Measurements from ENCODE around the gene RFK.

Gene RFK

GRCh38 chr9:76412638-76413037 lies 18.4 kb upstream of the RFK start:
- no peak for DNase-seq (ENCODE audit: low read depth in 3 of 3)

DNA sequence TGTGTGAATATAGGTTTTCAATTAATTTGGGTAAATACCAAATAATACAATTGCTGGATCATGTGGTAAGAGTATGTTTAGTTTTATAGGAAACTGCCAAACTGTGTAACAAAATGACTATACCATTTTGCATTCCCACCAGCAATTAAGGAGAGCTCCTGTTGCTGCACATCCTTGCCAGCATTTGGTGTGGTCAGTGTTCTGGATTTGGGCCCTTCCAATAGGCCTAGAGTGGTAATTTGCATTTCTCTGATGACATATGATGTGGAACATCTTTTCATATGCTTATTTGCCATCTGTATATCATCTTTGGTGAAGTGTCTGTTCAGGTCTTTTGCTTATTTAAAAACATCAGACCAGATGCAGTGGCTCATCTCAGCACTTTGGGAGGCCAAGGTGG lies 11.6 kb upstream of the RFK start:
- DNase-seq (ENCODE audit: low read depth in 3 of 3), result no peak

GRCh38 chr9:76405340-76405739 lies 11.1 kb upstream of the RFK start:
- no peak for DNase-seq (ENCODE audit: low read depth in 3 of 3)

- DNase-seq (ENCODE audit: low read depth in 3 of 3), result no peak
Observed at GRCh38 chr9:76404401-76404800, 10.2 kb upstream of the RFK start.

GRCh38 chr9:76403352-76403751 lies 9.1 kb upstream of the RFK start:
- no peak for DNase-seq (ENCODE audit: low read depth in 3 of 3)

- no peak for DNase-seq (ENCODE audit: low read depth in 3 of 3)
Observed at GRCh38 chr9:76401580-76402354, 7.5 kb upstream of the RFK start.

- no peak for DNase-seq (ENCODE audit: low read depth in 3 of 3)
Observed at GRCh38 chr9:76401176-76401575, 7.0 kb upstream of the RFK start.

- no peak for DNase-seq (ENCODE audit: low read depth in 3 of 3)
Observed at GRCh38 chr9:76400534-76401096, 6.4 kb upstream of the RFK start.

- no peak for DNase-seq (ENCODE audit: low read depth in 3 of 3)
Observed at GRCh38 chr9:76399856-76400255, 5.6 kb upstream of the RFK start.

GRCh38 chr9:76396597-76396996 lies 2.4 kb upstream of the RFK start:
- no peak for DNase-seq (ENCODE audit: low read depth in 3 of 3)

- DNase-seq (ENCODE audit: low read depth in 3 of 3), result no peak
Observed at GRCh38 chr9:76396144-76396543, 1.9 kb upstream of the RFK start.

- no peak for DNase-seq (ENCODE audit: low read depth in 3 of 3)
Observed at GRCh38 chr9:76395381-76395780, 1.2 kb upstream of the RFK start.

GRCh38 chr9:76394960-76395252 lies 680 bp upstream of the RFK start:
- peak; percentile 22 to 50 (median 35) for DNase-seq (ENCODE audit: low read depth in 3 of 3)

- no peak for DNase-seq (ENCODE audit: low read depth in 3 of 3)
Observed at GRCh38 chr9:76390656-76391055, 3.6 kb downstream of the RFK start.

- DNase-seq (ENCODE audit: low read depth in 3 of 3), result no peak
Observed at GRCh38 chr9:76379494-76379893, 14.7 kb downstream of the RFK start.

GRCh38 chr9:76378367-76379073 lies 15.7 kb downstream of the RFK start:
- DNase-seq (ENCODE audit: low read depth in 3 of 3), result no peak

- no peak for DNase-seq (ENCODE audit: low read depth in 3 of 3)
Observed at GRCh38 chr9:76377791-76378190, 16.4 kb downstream of the RFK start.

GRCh38 chr9:76374783-76375559 lies 19.3 kb downstream of the RFK start:
- DNase-seq (ENCODE audit: low read depth in 3 of 3), result no peak

DNA sequence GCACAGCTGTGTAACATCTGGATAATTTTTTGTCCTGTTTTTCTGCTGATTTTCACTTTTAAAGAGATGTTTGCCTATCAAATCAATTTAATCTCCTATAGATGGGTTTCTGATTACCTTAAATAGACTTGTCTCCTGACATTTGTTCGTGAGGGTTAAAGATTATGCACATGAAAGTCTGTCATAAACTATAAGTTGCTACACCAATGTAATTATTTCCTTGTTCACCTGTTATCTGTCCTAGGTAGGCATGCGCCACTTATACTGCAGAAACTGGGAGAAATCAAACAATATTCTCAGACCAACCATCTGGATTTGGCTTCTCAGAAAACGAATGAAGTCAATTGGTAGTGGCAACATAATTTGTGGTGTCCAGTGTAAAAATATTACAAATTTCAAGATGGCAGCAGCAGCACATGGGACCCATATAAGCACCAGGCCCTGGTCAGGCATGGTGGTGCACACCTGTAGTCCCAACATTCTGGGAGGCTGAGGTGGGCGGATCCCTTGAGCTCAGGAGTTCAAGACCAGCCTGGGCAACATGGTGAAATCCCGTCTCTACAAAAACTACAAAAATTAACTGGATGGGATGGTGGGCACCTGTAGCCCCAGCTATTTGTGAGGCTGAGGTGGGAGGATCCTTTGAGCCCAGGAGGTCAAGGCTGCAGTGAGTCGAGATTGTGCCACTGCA lies 20.3 kb downstream of the RFK start:
- DNase-seq (ENCODE audit: low read depth in 3 of 3), result no peak

- no peak for DNase-seq (ENCODE audit: low read depth in 3 of 3)
Observed at GRCh38 chr9:76373173-76373783, 20.9 kb downstream of the RFK start.

GRCh38 chr9:76372336-76372735 lies 21.9 kb downstream of the RFK start:
- no peak for DNase-seq (ENCODE audit: low read depth in 3 of 3)

DNA sequence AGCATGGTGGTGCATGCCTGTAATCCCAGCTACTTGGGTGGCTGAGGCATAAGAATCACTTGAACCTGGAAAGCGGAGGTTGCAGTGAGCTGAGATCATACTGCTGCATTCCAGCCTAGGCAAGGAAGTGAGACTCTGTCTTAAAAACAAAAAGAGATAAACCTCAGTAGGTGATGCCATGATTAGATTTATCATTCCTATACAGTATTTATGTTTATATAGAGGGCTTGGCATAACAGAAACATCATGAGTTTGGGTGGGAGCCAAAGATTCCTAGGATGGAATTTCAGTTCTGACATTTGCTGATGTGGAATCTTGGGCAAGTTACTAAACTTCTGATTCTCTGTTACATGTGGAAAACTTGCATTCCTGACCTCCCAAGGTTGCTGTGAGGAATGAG lies 22.3 kb downstream of the RFK start:
- DNase-seq (ENCODE audit: low read depth in 3 of 3), result no peak

Data from stimulated activated CD4-positive, alpha-beta T cell treated with anti-CD3 and anti-CD28 coated beads, TNF-alpha, amount 100 ng/mL, for 48 hours (primary cell).